IMR-90 (cell line): ENCODE data around the gene MAPRE2. TPM values are rescaled to one million over a fixed set of nuclear protein-coding genes. Genes with fewer than 3 reads are reported as not detected.

Source experiments
- ATAC-seq: fragments of 200-7000 bp; cut with Tn5 transposase; 2 replicates; pipeline ENCODE4 v1.9.1; 2020; ENCODE audit warnings: low read depth, mild to moderate bottlenecking, moderate library complexity
- BruUV-seq: library from RNA; stranded (reverse); fragments of 400-500 nt; replicated peaks from 2 replicates; lab custom pipeline; 2021; lab: Mats Ljungman, UMichigan
- CTCF ChIA-PET: fragments of 300-600 bp; formaldehyde crosslinking; extraction: SDS; loops from one replicate; lab custom pipeline; 2021; ENCODE audit warnings: antibody characterized with exemption; lab: Yijun Ruan, JAX
- POLR2A ChIA-PET: fragments of 300-600 bp; sonication (Branson Sonifier 250); formaldehyde crosslinking; loops from one replicate; lab custom pipeline; 2022; ENCODE audit warnings: antibody characterized with exemption; ENCODE audit not compliant: unreplicated experiment; lab: Charles Lee
- DNase-seq: peaks from one replicate; pipeline ENCODE4 v3.0.0; 2013
- H2AFZ ChIP-seq: replicated peaks from 2 replicates; pipeline ENCODE3; 2013; ENCODE audit warnings: low read length, mild to moderate bottlenecking; ENCODE audit not compliant: poor library complexity
- H2AK5ac ChIP-seq: 2 replicates; pipeline ENCODE4 v1.6.1; 2013; ENCODE audit warnings: low read depth, low read length, inconsistent platforms
- H2AK9ac ChIP-seq: replicated peaks from 2 replicates; pipeline ENCODE3; 2013; ENCODE audit warnings: mild to moderate bottlenecking, low read depth, low read length, moderate library complexity; ENCODE audit not compliant: poor library complexity
- H2BK120ac ChIP-seq: 2 replicates; pipeline ENCODE4 v1.6.1; 2013; ENCODE audit warnings: low read depth, low read length, inconsistent platforms
- H2BK15ac ChIP-seq: 3 replicates; pipeline ENCODE4 v1.6.1; 2013; ENCODE audit warnings: low read depth, low read length, inconsistent platforms
- H2BK20ac ChIP-seq: 2 replicates; pipeline ENCODE4 v1.6.1; 2013; ENCODE audit warnings: low read depth, mild to moderate bottlenecking, inconsistent platforms, low read length, moderate library complexity
- H2BK5ac ChIP-seq: 2 replicates; pipeline ENCODE4 v1.6.1; 2013; ENCODE audit warnings: mild to moderate bottlenecking, low read depth, low read length, inconsistent platforms; ENCODE audit not compliant: poor library complexity, severe bottlenecking
- H3K14ac ChIP-seq: replicated peaks from 2 replicates; pipeline ENCODE4 v1.6.1; 2013; ENCODE audit warnings: low read depth, low read length, inconsistent platforms
- H3K18ac ChIP-seq: 2 replicates; pipeline ENCODE4 v1.6.1; 2013; ENCODE audit warnings: low read depth, low read length, control low read depth
- H3K23ac ChIP-seq: 2 replicates; pipeline ENCODE4 v1.6.1; 2013; ENCODE audit warnings: low read depth, low read length, inconsistent platforms
- H3K27ac ChIP-seq: 2 replicates; pipeline ENCODE4 v1.5.1; 2013; ENCODE audit warnings: mild to moderate bottlenecking, control low read depth, low read length; ENCODE audit not compliant: insufficient read depth
- H3K27me3 ChIP-seq: 2 replicates; pipeline ENCODE4 v1.6.1; 2013; ENCODE audit warnings: low read length; ENCODE audit not compliant: control insufficient read depth, insufficient read depth
- H3K36me3 ChIP-seq: 2 replicates; pipeline ENCODE4 v1.6.1; 2013; ENCODE audit warnings: low read length, mixed read lengths; ENCODE audit not compliant: control insufficient read depth, insufficient read depth
- H3K4ac ChIP-seq: 2 replicates; pipeline ENCODE4 v1.6.1; 2013; ENCODE audit warnings: low read depth, low read length, inconsistent platforms
- H3K4me1 ChIP-seq: 2 replicates; pipeline ENCODE4 v1.6.1; 2013; ENCODE audit warnings: low read length, mixed read lengths; ENCODE audit not compliant: control insufficient read depth, insufficient read depth
- H3K4me2 ChIP-seq: 2 replicates; pipeline ENCODE4 v1.6.1; 2013; ENCODE audit warnings: low read depth, mild to moderate bottlenecking, control low read depth, low read length, moderate library complexity
- H3K4me3 ChIP-seq: 2 replicates; pipeline ENCODE4 v1.5.1; 2013; ENCODE audit warnings: low read depth, mild to moderate bottlenecking, control low read depth, low read length, moderate library complexity; ENCODE audit not compliant: insufficient read depth
- H3K56ac ChIP-seq: 2 replicates; pipeline ENCODE4 v1.6.1; 2013; ENCODE audit warnings: low read length, inconsistent platforms; ENCODE audit not compliant: insufficient read depth; ENCODE audit errors: extremely low read depth
- H3K79me1 ChIP-seq, 2 experiments: 2 replicates each; pipeline ENCODE4 v1.6.1; 2013; ENCODE audit warnings: low read length in 2 of 2, inconsistent platforms in 1 of 2, low read depth in 1 of 2
- H3K9ac ChIP-seq: 2 replicates; pipeline ENCODE4 v1.6.1; 2013; ENCODE audit warnings: low read depth, low read length, control low read depth
- H3K9me1 ChIP-seq: 2 replicates; pipeline ENCODE4 v1.6.1; 2013; ENCODE audit warnings: low read length, inconsistent platforms; ENCODE audit not compliant: insufficient read depth
- H3K9me3 ChIP-seq: 2 replicates; pipeline ENCODE4 v1.6.1; 2013; ENCODE audit warnings: low read length; ENCODE audit not compliant: control insufficient read depth, insufficient read depth
- H4K20me1 ChIP-seq: 2 replicates; pipeline ENCODE4 v1.6.1; 2013; ENCODE audit warnings: low read length, inconsistent platforms; ENCODE audit not compliant: insufficient read depth
- H4K5ac ChIP-seq: 2 replicates; pipeline ENCODE4 v1.6.1; 2013; ENCODE audit warnings: mild to moderate bottlenecking, low read depth, low read length, control low read depth
- H4K8ac ChIP-seq, 2 experiments: 2 replicates each; pipeline ENCODE4 v1.6.1; 2013; ENCODE audit warnings: low read depth in 2 of 2, low read length in 2 of 2, control low read depth in 1 of 2, inconsistent platforms in 1 of 2
- H4K91ac ChIP-seq: 2 replicates; pipeline ENCODE4 v1.6.1; 2013; ENCODE audit warnings: low read depth, low read length, inconsistent platforms; ENCODE audit not compliant: insufficient read depth
- BHLHE40 ChIP-seq: fragments of 150-350 bp; IDR thresholded peaks from 2 replicates; pipeline ENCODE4 v1.6.1; 2016; ENCODE audit warnings: mild to moderate bottlenecking, low read depth, low read length
- FOS ChIP-seq: fragments of 150-350 bp; IDR thresholded peaks from 2 replicates; pipeline ENCODE4 v1.6.1; 2016; ENCODE audit warnings: low read depth, low read length
- MAFK ChIP-seq: IDR thresholded peaks from 2 replicates; pipeline ENCODE4 v1.6.1; 2012; ENCODE audit warnings: low read depth, low read length, improper control_type of control experiment
- MAZ ChIP-seq: IDR thresholded peaks from 2 replicates; pipeline ENCODE4 v1.6.1; 2012; ENCODE audit warnings: low read depth, mild to moderate bottlenecking, low read length, improper control_type of control experiment, moderate library complexity, borderline replicate concordance
- NFE2L2 ChIP-seq: fragments of 150-350 bp; IDR thresholded peaks from 2 replicates; pipeline ENCODE4 v1.6.1; 2016; ENCODE audit warnings: low read depth, mild to moderate bottlenecking, low read length
- RFX5 ChIP-seq: IDR thresholded peaks from 2 replicates; pipeline ENCODE4 v1.8.0; 2012; ENCODE audit warnings: low read depth, mild to moderate bottlenecking, low read length, moderate library complexity
- SMC3 ChIP-seq: fragments of 150-350 bp; IDR thresholded peaks from 2 replicates; pipeline ENCODE4 v1.6.1; 2016; ENCODE audit warnings: low read depth, mild to moderate bottlenecking, antibody characterized with exemption, low read length, moderate library complexity
- WGBS, 2 experiments: methylation state at CpG; one replicate each; pipeline versions ENCODE4 v1.1.5 to v1.1.7; 2013; ENCODE audit warnings: missing lambda C conversion rate in 2 of 2; ENCODE audit not compliant: insufficient read length in 1 of 2; ENCODE audit errors: extremely low coverage in 2 of 2; 5-methylcytosine and 5-hydroxymethylcytosine counted together
- dilution Hi-C: fragments of 300-500 bp; cut with HindIII; formaldehyde crosslinking; loops from one replicate; pipeline ENCODE4 v1.14.3; 2018; ENCODE audit warnings: low sequenced_read_pairs; ENCODE audit not compliant: unreplicated experiment
- in situ Hi-C: fragments of 300-500 bp; cut with MboI; formaldehyde crosslinking; loops from 3 replicates; pipeline ENCODE4 v1.14.3; 2019; ENCODE audit warnings: low sequenced_read_pairs, inconsistent platforms, mixed read lengths
- intact Hi-C: fragments of 100-400 bp; cut with micrococcal nuclease; formaldehyde crosslinking; loops from 2 replicates; pipeline ENCODE4 v1.10.0; 2022
- polyA plus RNA-seq, 3 experiments: library from polyadenylated mRNA; depleted of rRNA; stranded (reverse); fragments of >200 nt; gene quantifications; 2 replicates each; pipeline ENCODE4 v1.2.3, GENCODE V29; 2012; ENCODE audit warnings: low replicate concordance in 1 of 3
- total RNA-seq: library from RNA; depleted of rRNA; stranded (reverse); fragments of >200 nt; gene quantifications from 2 replicates; pipeline ENCODE4 v1.2.3, GENCODE V29; 2012
- TF ChIP-seq, protein P1 (sequence below): conservative IDR thresholded peaks from 2 replicates; pipeline ENCODE4 v1.5.1; 2012; ENCODE audit warnings: mild to moderate bottlenecking, low read depth, low read length, improper control_type of control experiment
- TF ChIP-seq, protein P2 (sequence below): fragments of 150-350 bp; IDR thresholded peaks from 2 replicates; pipeline ENCODE4 v1.6.1; 2016; ENCODE audit warnings: low read depth, mild to moderate bottlenecking, low read length, moderate library complexity, borderline replicate concordance

The MAPRE2 gene
- total and polyA plus RNA-seq, 2 of the 4 experiments (the other 2 are of a cell fraction), result 19.6 to 23.8 TPM

GRCh38 chr18:35040988-35041814 lies at the start of gene MAPRE2 (continued):
- TF ChIP-seq, protein P1, sequence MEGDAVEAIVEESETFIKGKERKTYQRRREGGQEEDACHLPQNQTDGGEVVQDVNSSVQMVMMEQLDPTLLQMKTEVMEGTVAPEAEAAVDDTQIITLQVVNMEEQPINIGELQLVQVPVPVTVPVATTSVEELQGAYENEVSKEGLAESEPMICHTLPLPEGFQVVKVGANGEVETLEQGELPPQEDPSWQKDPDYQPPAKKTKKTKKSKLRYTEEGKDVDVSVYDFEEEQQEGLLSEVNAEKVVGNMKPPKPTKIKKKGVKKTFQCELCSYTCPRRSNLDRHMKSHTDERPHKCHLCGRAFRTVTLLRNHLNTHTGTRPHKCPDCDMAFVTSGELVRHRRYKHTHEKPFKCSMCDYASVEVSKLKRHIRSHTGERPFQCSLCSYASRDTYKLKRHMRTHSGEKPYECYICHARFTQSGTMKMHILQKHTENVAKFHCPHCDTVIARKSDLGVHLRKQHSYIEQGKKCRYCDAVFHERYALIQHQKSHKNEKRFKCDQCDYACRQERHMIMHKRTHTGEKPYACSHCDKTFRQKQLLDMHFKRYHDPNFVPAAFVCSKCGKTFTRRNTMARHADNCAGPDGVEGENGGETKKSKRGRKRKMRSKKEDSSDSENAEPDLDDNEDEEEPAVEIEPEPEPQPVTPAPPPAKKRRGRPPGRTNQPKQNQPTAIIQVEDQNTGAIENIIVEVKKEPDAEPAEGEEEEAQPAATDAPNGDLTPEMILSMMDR, result no peak
- peak; percentile 46; the same call in 1 of the 2 replicates for TF ChIP-seq NFE2L2

- intact Hi-C loops (no loop called here), dilution Hi-C loops (no loop called here), in situ Hi-C loops (loop anchor here (10.0 kb wide), 1 partner anchor 107 kb away; no protein-coding TSS in a partner anchor)
- Histone ChIP-seq H2BK120ac (no peak overlapping the region), H3K79me1 (no peaks in the 10 kb centered on the region), H3K9me1 (no peaks in the 10 kb centered on the region), H3K18ac (no peak overlapping the region), H2BK20ac (no peak overlapping the region), H3K9ac (no peak overlapping the region), H3K4me2 (no peak overlapping the region), H3K9me3 (no peaks in the 10 kb centered on the region), H3K14ac (no peak overlapping the region), H4K5ac (no peak overlapping the region), H2BK15ac (no peak overlapping the region), H3K4me3 (no peak overlapping the region), H3K23ac (no peak overlapping the region), H4K20me1 (no peaks in the 10 kb centered on the region), H2AFZ (no peak overlapping the region), H3K4ac (no peak overlapping the region), H3K56ac (no peak overlapping the region), H2AK5ac (no peak overlapping the region), H3K27me3 (no peaks in the 10 kb centered on the region; the same call in 1 of the 2 replicates), H2BK5ac (no peak overlapping the region), H4K8ac (no peak overlapping the region), H2AK9ac (no peak overlapping the region), H3K4me1 (no peaks in the 10 kb centered on the region), H3K36me3 (no peaks in the 10 kb centered on the region), H3K27ac (no peak overlapping the region), H4K91ac (no peak overlapping the region)
- no peak for ATAC-seq
- no CpG with 5 or more reads among the region's 3 CpGs for WGBS, 2 experiments
- ChIA-PET POLR2A (no interaction called here), CTCF (no interaction called here)
- no TSS peak for BruUV-seq
- no peak for DNase-seq
- TF ChIP-seq MAFK, result no peak
- no peak for TF ChIP-seq FOS
- TF ChIP-seq SMC3, result no peak
- no peak for TF ChIP-seq MAZ
- no peak for TF ChIP-seq BHLHE40
- no peak for TF ChIP-seq NFE2L2
- TF ChIP-seq, protein P1, result no peak
- TF ChIP-seq RFX5, result no peak
- TF ChIP-seq, protein P2, sequence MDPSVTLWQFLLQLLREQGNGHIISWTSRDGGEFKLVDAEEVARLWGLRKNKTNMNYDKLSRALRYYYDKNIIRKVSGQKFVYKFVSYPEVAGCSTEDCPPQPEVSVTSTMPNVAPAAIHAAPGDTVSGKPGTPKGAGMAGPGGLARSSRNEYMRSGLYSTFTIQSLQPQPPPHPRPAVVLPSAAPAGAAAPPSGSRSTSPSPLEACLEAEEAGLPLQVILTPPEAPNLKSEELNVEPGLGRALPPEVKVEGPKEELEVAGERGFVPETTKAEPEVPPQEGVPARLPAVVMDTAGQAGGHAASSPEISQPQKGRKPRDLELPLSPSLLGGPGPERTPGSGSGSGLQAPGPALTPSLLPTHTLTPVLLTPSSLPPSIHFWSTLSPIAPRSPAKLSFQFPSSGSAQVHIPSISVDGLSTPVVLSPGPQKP, result no peak
Measured at GRCh38 chr18:34991561-34991960, 49.7 kb upstream of the MAPRE2 start.
